ENCODE data around the gene PPP1R36.

Gene PPP1R36

DNA sequence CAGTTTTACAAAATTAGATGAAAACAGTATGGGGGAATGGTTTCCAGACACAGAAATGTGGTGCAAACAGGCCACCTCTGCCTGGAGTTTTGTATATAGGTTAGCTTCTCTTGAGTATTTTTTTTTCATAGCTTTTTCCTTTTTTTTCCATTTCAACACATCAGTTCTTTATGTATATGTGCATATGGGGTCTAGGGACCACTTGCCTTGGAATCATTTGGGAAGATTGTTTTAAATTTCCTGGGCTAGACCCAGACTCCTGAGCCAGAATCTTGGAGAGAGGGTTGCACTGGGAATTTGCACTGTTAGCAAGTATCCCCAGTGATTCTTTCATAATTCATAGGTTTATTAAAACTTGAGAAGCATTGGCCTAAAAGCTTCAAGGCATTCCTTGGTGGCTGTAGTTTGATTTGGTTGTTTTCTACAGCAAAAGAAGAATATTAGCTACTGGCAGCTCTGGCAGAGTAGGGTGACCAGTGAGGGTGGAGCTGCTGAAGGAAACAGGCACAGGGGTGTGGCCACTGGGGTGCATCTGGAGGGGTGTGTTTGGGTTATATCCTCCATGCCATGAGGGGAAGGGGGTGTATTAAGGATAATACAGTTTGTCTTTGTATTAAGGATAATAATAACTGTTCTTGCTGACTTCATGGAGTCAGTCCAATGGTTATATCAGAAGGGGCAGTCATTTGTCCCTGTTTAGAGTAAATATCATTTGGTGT, 22.8 kb downstream of the PPP1R36 start:
- Histone ChIP-seq H3K4me1 (ENCODE audit: control insufficient read depth, insufficient read depth, low read length) (peaks cover 33% of the 10 kb centered on the region), H3K9me3 (ENCODE audit: control insufficient read depth, low read length) (no peaks in the 10 kb centered on the region), H3K9ac (ENCODE audit: low read length) (no peak overlapping the region), H3K4me3 (ENCODE audit: low read length) (no peak overlapping the region), H3K36me3 (ENCODE audit: control insufficient read depth, insufficient read depth, low read length, severe bottlenecking) (no peaks in the 10 kb centered on the region), H3K27me3 (replicated peaks; ENCODE audit: control insufficient read depth, insufficient read depth, low read length) (no peaks in the 10 kb centered on the region)
- peak; percentile 23 for DNase-seq (ENCODE audit: low read depth)

- H3K9me3 ChIP-seq (ENCODE audit: control insufficient read depth, low read length): no peaks in the 10 kb centered on the region
- DNase-seq (ENCODE audit: low read depth): peak; percentile 68
- no peak overlapping the region for H3K4me3 ChIP-seq (ENCODE audit: low read length)
- H3K9ac ChIP-seq (ENCODE audit: low read length): no peak overlapping the region
- no peaks in the 10 kb centered on the region for H3K27me3 ChIP-seq (replicated peaks; ENCODE audit: control insufficient read depth, insufficient read depth, low read length)
- H3K4me1 ChIP-seq (ENCODE audit: control insufficient read depth, insufficient read depth, low read length): peaks cover 33% of the 10 kb centered on the region
- H3K36me3 ChIP-seq (ENCODE audit: control insufficient read depth, insufficient read depth, low read length, severe bottlenecking): no peaks in the 10 kb centered on the region
Measured at GRCh38 chr14:64573109-64573508, 23.3 kb downstream of the PPP1R36 start.

DNA sequence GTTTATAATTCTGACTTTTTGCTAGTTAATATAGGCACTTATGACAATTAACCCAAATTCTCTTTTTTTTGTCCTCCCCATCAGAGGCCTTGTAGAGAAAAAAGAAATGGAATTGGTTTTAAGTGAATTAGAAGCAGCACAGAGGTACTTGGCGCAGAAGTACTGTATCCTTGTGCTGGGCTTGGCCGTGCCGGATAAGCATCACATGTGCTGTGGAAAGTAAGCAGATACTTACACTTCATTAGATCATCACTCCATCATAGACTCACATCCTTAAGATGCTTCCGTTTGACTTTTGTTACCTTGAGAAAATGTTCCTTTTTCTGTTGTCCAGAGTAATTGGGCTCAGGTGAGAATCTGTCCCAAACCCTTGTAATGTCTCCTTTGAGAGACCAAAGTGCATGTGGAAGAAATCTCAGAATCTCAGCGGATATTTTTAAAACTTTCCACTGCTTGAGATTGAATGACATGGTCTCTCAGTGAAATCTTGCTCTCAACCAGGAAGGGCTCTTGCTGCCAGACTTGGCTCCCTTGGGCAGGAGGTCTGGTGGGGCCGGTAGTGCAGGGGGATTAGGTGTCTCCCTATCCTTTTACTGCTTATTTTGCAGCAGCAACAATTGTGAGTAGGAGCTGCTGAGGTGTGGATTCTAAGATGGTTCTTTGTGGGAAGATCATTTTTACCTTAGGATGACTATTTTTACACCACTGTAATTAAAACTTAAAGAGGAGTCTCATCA, 24.8 kb downstream of the PPP1R36 start:
- Histone ChIP-seq H3K9ac (ENCODE audit: low read length) (no peak overlapping the region), H3K36me3 (ENCODE audit: control insufficient read depth, insufficient read depth, low read length, severe bottlenecking) (no peaks in the 10 kb centered on the region), H3K9me3 (ENCODE audit: control insufficient read depth, low read length) (no peaks in the 10 kb centered on the region), H3K4me3 (ENCODE audit: low read length) (no peak overlapping the region), H3K27me3 (replicated peaks; ENCODE audit: control insufficient read depth, insufficient read depth, low read length) (no peaks in the 10 kb centered on the region), H3K4me1 (ENCODE audit: control insufficient read depth, insufficient read depth, low read length) (peaks cover 19% of the 10 kb centered on the region)
- DNase-seq (ENCODE audit: low read depth): no peak

GRCh38 chr14:64577211-64577610, 27.4 kb downstream of the PPP1R36 start:
- Histone ChIP-seq H3K9ac (ENCODE audit: low read length) (no peak overlapping the region), H3K36me3 (ENCODE audit: control insufficient read depth, insufficient read depth, low read length, severe bottlenecking) (no peaks in the 10 kb centered on the region), H3K4me3 (ENCODE audit: low read length) (no peak overlapping the region), H3K9me3 (ENCODE audit: control insufficient read depth, low read length) (no peaks in the 10 kb centered on the region), H3K4me1 (ENCODE audit: control insufficient read depth, insufficient read depth, low read length) (peaks cover 14% of the 10 kb centered on the region), H3K27me3 (replicated peaks; ENCODE audit: control insufficient read depth, insufficient read depth, low read length) (no peaks in the 10 kb centered on the region)
- no peak for DNase-seq (ENCODE audit: low read depth)

GRCh38 chr14:64580467-64580866, 30.7 kb downstream of the PPP1R36 start:
- H3K9me3 ChIP-seq (ENCODE audit: control insufficient read depth, low read length): no peaks in the 10 kb centered on the region
- no peaks in the 10 kb centered on the region for H3K4me1 ChIP-seq (ENCODE audit: control insufficient read depth, insufficient read depth, low read length)
- no peak overlapping the region for H3K4me3 ChIP-seq (ENCODE audit: low read length)
- DNase-seq (ENCODE audit: low read depth): peak; percentile 70
- no peaks in the 10 kb centered on the region for H3K36me3 ChIP-seq (ENCODE audit: control insufficient read depth, insufficient read depth, low read length, severe bottlenecking)
- no peaks in the 10 kb centered on the region for H3K27me3 ChIP-seq (replicated peaks; ENCODE audit: control insufficient read depth, insufficient read depth, low read length)
- no peak overlapping the region for H3K9ac ChIP-seq (ENCODE audit: low read length)

GRCh38 chr14:64581363-64581762, 31.6 kb downstream of the PPP1R36 start:
- Histone ChIP-seq H3K4me3 (ENCODE audit: low read length) (no peak overlapping the region), H3K9ac (ENCODE audit: low read length) (no peak overlapping the region)
- DNase-seq (ENCODE audit: low read depth): no peak

GRCh38 chr14:64581817-64582216, 32.1 kb downstream of the PPP1R36 start:
- no peaks in the 10 kb centered on the region for H3K36me3 ChIP-seq (ENCODE audit: control insufficient read depth, insufficient read depth, low read length, severe bottlenecking)
- H3K27me3 ChIP-seq (replicated peaks; ENCODE audit: control insufficient read depth, insufficient read depth, low read length): no peaks in the 10 kb centered on the region
- no peak for DNase-seq (ENCODE audit: low read depth)
- no peaks in the 10 kb centered on the region for H3K9me3 ChIP-seq (ENCODE audit: control insufficient read depth, low read length)
- no peaks in the 10 kb centered on the region for H3K4me1 ChIP-seq (ENCODE audit: control insufficient read depth, insufficient read depth, low read length)
- no peak overlapping the region for H3K4me3 ChIP-seq (ENCODE audit: low read length)
- no peak overlapping the region for H3K9ac ChIP-seq (ENCODE audit: low read length)

More at GRCh38 chr14:64581363-64581762, 31.6 kb downstream of the PPP1R36 start:
- no peaks in the 10 kb centered on the region for H3K9me3 ChIP-seq (ENCODE audit: control insufficient read depth, low read length)
- H3K27me3 ChIP-seq (replicated peaks; ENCODE audit: control insufficient read depth, insufficient read depth, low read length): no peaks in the 10 kb centered on the region
- no peaks in the 10 kb centered on the region for H3K36me3 ChIP-seq (ENCODE audit: control insufficient read depth, insufficient read depth, low read length, severe bottlenecking)
- H3K4me1 ChIP-seq (ENCODE audit: control insufficient read depth, insufficient read depth, low read length): no peaks in the 10 kb centered on the region

DNA sequence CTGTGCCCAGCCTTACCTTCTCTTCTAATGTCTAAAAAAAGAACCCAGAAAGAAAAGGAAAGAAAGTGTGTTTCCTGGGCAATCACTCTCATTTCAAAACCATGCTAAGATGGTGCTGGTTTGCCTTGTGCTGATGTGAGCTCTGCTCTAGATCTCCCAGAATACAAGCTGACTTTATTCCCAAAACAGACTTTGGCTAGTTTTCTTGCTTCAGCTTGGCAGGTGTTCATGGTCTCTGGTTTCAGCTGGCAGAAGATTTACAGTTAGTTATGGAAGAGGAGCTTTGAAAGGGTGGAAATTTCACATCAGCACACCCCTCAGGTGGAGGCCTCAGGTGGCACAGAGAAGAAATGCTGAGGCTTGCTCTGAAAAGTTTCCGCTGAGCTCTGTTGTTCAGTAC, 34.4 kb downstream of the PPP1R36 start:
- no peaks in the 10 kb centered on the region for H3K9me3 ChIP-seq (ENCODE audit: control insufficient read depth, low read length)

GRCh38 chr14:64591809-64592208, 42.0 kb downstream of the PPP1R36 start:
- Histone ChIP-seq H3K27me3 (replicated peaks; ENCODE audit: control insufficient read depth, insufficient read depth, low read length) (no peaks in the 10 kb centered on the region), H3K9ac (ENCODE audit: low read length) (no peak overlapping the region), H3K9me3 (ENCODE audit: control insufficient read depth, low read length) (no peaks in the 10 kb centered on the region), H3K4me3 (ENCODE audit: low read length) (no peak overlapping the region), H3K4me1 (ENCODE audit: control insufficient read depth, insufficient read depth, low read length) (no peaks in the 10 kb centered on the region), H3K36me3 (ENCODE audit: control insufficient read depth, insufficient read depth, low read length, severe bottlenecking) (no peaks in the 10 kb centered on the region)
- no peak for DNase-seq (ENCODE audit: low read depth)

More for the DNA sequence above, 34.4 kb downstream of the PPP1R36 start:
- no peak overlapping the region for H3K9ac ChIP-seq (ENCODE audit: low read length)
- H3K4me3 ChIP-seq (ENCODE audit: low read length): no peak overlapping the region
- DNase-seq (ENCODE audit: low read depth): no peak
- no peaks in the 10 kb centered on the region for H3K4me1 ChIP-seq (ENCODE audit: control insufficient read depth, insufficient read depth, low read length)
- H3K27me3 ChIP-seq (replicated peaks; ENCODE audit: control insufficient read depth, insufficient read depth, low read length): no peaks in the 10 kb centered on the region
- H3K36me3 ChIP-seq (ENCODE audit: control insufficient read depth, insufficient read depth, low read length, severe bottlenecking): no peaks in the 10 kb centered on the region

- Histone ChIP-seq H3K36me3 (ENCODE audit: control insufficient read depth, insufficient read depth, low read length, severe bottlenecking) (no peaks in the 10 kb centered on the region), H3K27me3 (replicated peaks; ENCODE audit: control insufficient read depth, insufficient read depth, low read length) (no peaks in the 10 kb centered on the region), H3K4me3 (ENCODE audit: low read length) (no peak overlapping the region), H3K9ac (ENCODE audit: low read length) (no peak overlapping the region), H3K4me1 (ENCODE audit: control insufficient read depth, insufficient read depth, low read length) (no peaks in the 10 kb centered on the region), H3K9me3 (ENCODE audit: control insufficient read depth, low read length) (no peaks in the 10 kb centered on the region)
- no peak for DNase-seq (ENCODE audit: low read depth)
Measured at GRCh38 chr14:64594438-64594837, 44.7 kb downstream of the PPP1R36 start.

- Histone ChIP-seq H3K4me3 (ENCODE audit: low read length) (no peak overlapping the region), H3K27me3 (replicated peaks; ENCODE audit: control insufficient read depth, insufficient read depth, low read length) (peaks cover 6% of the 10 kb centered on the region), H3K4me1 (ENCODE audit: control insufficient read depth, insufficient read depth, low read length) (no peaks in the 10 kb centered on the region), H3K9ac (ENCODE audit: low read length) (no peak overlapping the region), H3K36me3 (ENCODE audit: control insufficient read depth, insufficient read depth, low read length, severe bottlenecking) (no peaks in the 10 kb centered on the region), H3K9me3 (ENCODE audit: control insufficient read depth, low read length) (no peaks in the 10 kb centered on the region)
- DNase-seq (ENCODE audit: low read depth): no peak
Measured at GRCh38 chr14:64598404-64598803, 48.6 kb downstream of the PPP1R36 start.
